22Rv1 (cell line): ENCODE data around the gene AGPAT4.

Experiments
- H3K27ac ChIP-seq: fragments of 450-650 bp; 2 replicates; pipeline ENCODE4 v1.5.1; 2017
- CTCF ChIP-seq: fragments of 450-650 bp; IDR thresholded peaks from 2 replicates; pipeline ENCODE4 v1.5.1; 2017; ENCODE audit warnings: mild to moderate bottlenecking
- ZFX ChIP-seq: fragments of 450-650 bp; IDR thresholded peaks from 2 replicates; pipeline ENCODE4 v1.6.1; 2017; ENCODE audit warnings: antibody characterized with exemption, borderline replicate concordance

Gene AGPAT4

GRCh38 chr6:161161121-161161520, 112.7 kb downstream of the AGPAT4 start:
- TF ChIP-seq CTCF (no peak), ZFX (no peak)
- H3K27ac ChIP-seq: no peak overlapping the region

DNA sequence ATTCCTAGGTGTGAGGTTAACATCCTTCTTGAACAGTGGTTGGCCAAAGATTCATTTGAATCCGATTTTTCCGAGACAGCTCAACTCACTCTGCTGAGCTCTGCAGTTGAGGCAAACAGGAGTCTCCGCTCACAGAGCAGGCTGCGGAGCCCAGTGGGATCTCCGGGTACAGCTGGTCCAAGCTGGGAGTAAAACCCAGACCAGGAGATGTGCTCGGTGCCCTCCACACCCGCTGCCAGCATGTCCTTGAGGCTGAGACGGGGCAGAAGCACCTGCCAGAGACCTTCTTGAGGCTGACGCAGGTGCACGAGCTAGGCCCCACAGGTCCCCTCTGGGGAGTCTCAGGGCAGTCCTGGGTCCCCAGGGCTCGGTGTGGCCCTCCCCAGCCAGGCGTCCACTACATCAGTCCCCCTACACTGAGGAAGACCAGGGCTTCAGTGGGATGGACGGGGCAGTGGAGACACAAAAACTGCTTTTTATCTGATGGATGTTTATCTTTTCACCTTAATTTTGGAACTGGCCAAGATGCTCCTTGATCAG, 119.0 kb downstream of the AGPAT4 start:
- TF ChIP-seq CTCF: no peak
- no peak for TF ChIP-seq ZFX
- H3K27ac ChIP-seq: no peak overlapping the region

- H3K27ac ChIP-seq: no peak overlapping the region
- TF ChIP-seq ZFX: no peak
- no peak for TF ChIP-seq CTCF
These were observed 120.1 kb downstream of the AGPAT4 start for GRCh38 chr6:161153725-161154124.

DNA sequence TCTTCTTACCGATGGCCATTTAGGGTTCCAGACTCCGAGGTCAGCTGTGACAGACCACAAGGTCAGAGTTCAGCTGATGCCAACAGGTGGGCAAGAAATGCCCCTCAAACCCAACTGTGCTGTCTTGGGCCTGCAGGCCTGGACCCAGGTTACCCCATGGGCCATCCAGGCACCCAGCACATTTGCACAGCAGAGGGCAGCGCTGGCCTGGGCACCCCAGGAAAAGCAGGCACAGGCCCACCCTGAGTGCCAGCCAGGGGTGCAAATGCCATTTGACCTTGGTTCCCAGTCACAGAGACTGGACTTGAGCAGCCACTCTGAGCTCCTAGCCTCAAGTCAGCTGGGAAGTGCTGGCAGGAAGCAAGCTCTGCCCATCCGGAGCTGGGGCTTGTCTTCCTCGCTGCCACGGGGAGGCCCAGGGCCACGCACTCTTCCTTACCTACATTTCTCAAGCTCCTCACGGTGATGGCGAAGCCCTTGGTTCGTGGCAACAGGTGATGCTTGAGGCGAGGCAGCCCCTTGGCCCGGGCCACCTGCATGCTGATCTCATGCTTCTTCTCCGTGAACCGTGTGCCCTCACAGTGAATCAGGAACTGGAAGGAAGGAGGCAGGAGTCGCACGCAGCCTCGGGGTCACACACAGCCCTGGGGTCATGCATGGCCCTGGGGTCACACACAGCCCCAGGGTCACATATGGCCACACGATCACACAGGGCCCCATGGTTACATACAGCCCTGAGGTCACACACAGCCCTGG, 120.8 kb downstream of the AGPAT4 start:
- TF ChIP-seq ZFX (no peak), CTCF (no peak)
- no peak overlapping the region for H3K27ac ChIP-seq

- H3K27ac ChIP-seq: no peak overlapping the region
- TF ChIP-seq CTCF: no peak
- no peak for TF ChIP-seq ZFX
These were observed 121.4 kb downstream of the AGPAT4 start for GRCh38 chr6:161152527-161152862.

GRCh38 chr6:161151660-161152526, 122.0 kb downstream of the AGPAT4 start:
- no peak overlapping the region for H3K27ac ChIP-seq
- TF ChIP-seq ZFX (no peak), CTCF (no peak)
